ENCODE measurements around the gene OR10C1. TPM values are rescaled to one million over a fixed set of nuclear protein-coding genes. Genes with fewer than 3 reads are reported as not detected.

OR10C1 gene
- total RNA-seq: not detected in 2 replicates

GRCh38 chr6:29439006-29439405 is at the start of gene OR10C1:
Gene OR10C1, plus strand, starts transcription at chr6:29439306. Its CDS starts 710 bp downstream, at chr6:29440016.

GRCh38 chr6:29395331-29395730 is 43.8 kb upstream of the OR10C1 start, which contains the start of gene OR12D2:
Gene OR12D2, plus strand, starts transcription at chr6:29395631. Its CDS starts 1,069 bp downstream, at chr6:29396700.

GRCh38 chr6:29414588-29414987 is 24.5 kb upstream of the OR10C1 start, which contains the start of gene OR12D1:
Gene OR12D1, plus strand, starts transcription at chr6:29414928.

GRCh38 chr6:29456971-29457370 is 17.9 kb downstream of the OR10C1 start, which contains the start of the genes OR11A1 and OR2H1:
Gene OR11A1, minus strand, starts transcription at chr6:29457071. Its CDS starts 29,430 bp downstream, at chr6:29427641.
Gene OR2H1, plus strand, starts transcription at chr6:29457155. Its CDS starts 4,615 bp downstream, at chr6:29461770.

GRCh38 chr6:29487660-29488059 is 48.6 kb downstream of the OR10C1 start, which contains the start of gene MAS1L:
Gene MAS1L, minus strand, starts transcription at chr6:29487956. Its CDS starts 54 bp downstream, at chr6:29487902.

Other genes starting within 250 kb of the OR10C1 start
- not detected in 2 replicates for gene OR14J1, start 137.6 kb upstream of the OR10C1 start, total RNA-seq
- gene OR5V1, start 70.4 kb upstream of the OR10C1 start, total RNA-seq: not detected in 2 replicates
- gene OR12D3, start 64.0 kb upstream of the OR10C1 start, total RNA-seq: not detected in 2 replicates
- gene OR12D2, start 43.7 kb upstream of the OR10C1 start, total RNA-seq: not detected in 2 replicates
- not detected in 2 replicates for gene OR12D1, start 24.4 kb upstream of the OR10C1 start, total RNA-seq
- not detected in 2 replicates for gene OR11A1, start 17.8 kb downstream of the OR10C1 start, total RNA-seq
- not detected in 2 replicates for gene OR2H1, start 17.8 kb downstream of the OR10C1 start, total RNA-seq
- not detected in 2 replicates for gene MAS1L, start 48.6 kb downstream of the OR10C1 start, total RNA-seq
- gene UBD, start 120.4 kb downstream of the OR10C1 start, total RNA-seq: 7.8 and 31.0 TPM in 2 replicates
- gene OR2H2, start 145.8 kb downstream of the OR10C1 start, total RNA-seq: not detected in 2 replicates
- gene GABBR1, start 193.9 kb downstream of the OR10C1 start, total RNA-seq: 1.4 and 4.8 TPM in 2 replicates
- not detected in 2 replicates for gene MOG, start 217.8 kb downstream of the OR10C1 start, total RNA-seq
- gene ZFP57, start 241.8 kb downstream of the OR10C1 start, total RNA-seq: not detected in 2 replicates

Measured in dermis lymphatic vessel endothelial cell (primary cell).